GM23338 (cell line): ENCODE data around the gene DNAJC10. TPM values are rescaled to one million over a fixed set of nuclear protein-coding genes. Genes with fewer than 3 reads are reported as not detected.

Source experiments
- ATAC-seq: fragments of 200-7000 bp; cut with Tn5 transposase; 3 replicates; pipeline ENCODE4 v1.9.1; 2020
- DNase-seq: peaks from one replicate; pipeline ENCODE4 v3.0.0-alpha.2; 2015; ENCODE audit warnings: low spot score
- H2AFZ ChIP-seq: fragments of 200-600 bp; sonication (generic); 2 replicates; pipeline ENCODE4 v1.8.0; 2016; ENCODE audit warnings: antibody characterized with exemption, mild to moderate bottlenecking, moderate library complexity
- H3F3A ChIP-seq: fragments of 200-600 bp; sonication (generic); replicated peaks from 2 replicates; pipeline ENCODE4 v1.8.0; 2017; ENCODE audit warnings: antibody characterized with exemption, mixed run types, low read depth
- H3K27ac ChIP-seq: fragments of 200-600 bp; sonication (generic); 2 replicates; pipeline ENCODE4 v1.6.1; 2016; ENCODE audit warnings: low read depth
- H3K27me3 ChIP-seq: fragments of 200-600 bp; sonication (generic); 2 replicates; pipeline ENCODE4 v1.8.0; 2016; ENCODE audit warnings: mild to moderate bottlenecking, mixed run types, moderate library complexity; ENCODE audit not compliant: insufficient read depth
- H3K36me3 ChIP-seq: fragments of 200-600 bp; sonication (generic); 2 replicates; pipeline ENCODE4 v1.8.0; 2016; ENCODE audit warnings: mild to moderate bottlenecking; ENCODE audit not compliant: insufficient read depth
- H3K4me1 ChIP-seq: fragments of 200-600 bp; sonication (generic); 2 replicates; pipeline ENCODE4 v1.8.0; 2016; ENCODE audit warnings: mild to moderate bottlenecking, moderate library complexity; ENCODE audit not compliant: insufficient read depth
- H3K4me2 ChIP-seq: fragments of 200-600 bp; sonication (generic); 2 replicates; pipeline ENCODE4 v1.7.1; 2017; ENCODE audit warnings: mixed run types
- H3K4me3 ChIP-seq: fragments of 200-600 bp; sonication (generic); 2 replicates; pipeline ENCODE4 v1.6.1; 2016; ENCODE audit warnings: mixed run types
- H3K79me2 ChIP-seq: fragments of 200-600 bp; sonication (generic); replicated peaks from 2 replicates; pipeline ENCODE4 v1.8.0; 2017; ENCODE audit warnings: mild to moderate bottlenecking; ENCODE audit not compliant: insufficient read depth
- H3K9me2 ChIP-seq: fragments of 200-600 bp; sonication (generic); 2 replicates; pipeline ENCODE4 v1.8.0; 2017; ENCODE audit not compliant: insufficient read depth
- H4K20me1 ChIP-seq: fragments of 200-600 bp; sonication (generic); replicated peaks from 2 replicates; pipeline ENCODE4 v1.8.0; 2017; ENCODE audit warnings: mild to moderate bottlenecking; ENCODE audit not compliant: insufficient read depth
- H3K27ac Mint-ChIP-seq: 2 replicates; pipeline ENCODE4 v1.8.0; 2020; ENCODE audit warnings: inconsistent platforms, mild to moderate bottlenecking, moderate library complexity, mixed read lengths
- H3K27me3 Mint-ChIP-seq: 3 replicates; pipeline ENCODE4 v1.8.0; 2022; ENCODE audit warnings: low read depth, mild to moderate bottlenecking, moderate library complexity, mixed read lengths, inconsistent platforms; ENCODE audit not compliant: insufficient read depth, poor library complexity
- H3K36me3 Mint-ChIP-seq: 3 replicates; pipeline ENCODE4 v1.8.0; 2021; ENCODE audit warnings: low read depth, mild to moderate bottlenecking, inconsistent platforms, moderate library complexity, mixed read lengths
- H3K4me1 Mint-ChIP-seq: 3 replicates; pipeline ENCODE4 v1.8.0; 2020; ENCODE audit warnings: mild to moderate bottlenecking, inconsistent platforms, mixed read lengths
- H3K4me3 Mint-ChIP-seq: 3 replicates; pipeline ENCODE4 v1.8.0; 2021; ENCODE audit warnings: moderate library complexity, mild to moderate bottlenecking, inconsistent platforms, mixed read lengths
- H3K9me3 Mint-ChIP-seq: 3 replicates; pipeline ENCODE4 v1.8.0; 2020; ENCODE audit warnings: moderate library complexity, mild to moderate bottlenecking, inconsistent platforms, mixed read lengths
- CREB1 ChIP-seq: fragments of 250-450 bp; sonication (Bioruptor Pico); IDR thresholded peaks from 2 replicates; pipeline ENCODE4 v1.5.0; 2020; ENCODE audit warnings: low read depth, mild to moderate bottlenecking, moderate library complexity
- ETS1 ChIP-seq: IDR thresholded peaks from 2 replicates; pipeline ENCODE4 v1.6.1; 2016; ENCODE audit warnings: antibody characterized with exemption
- EZH2 ChIP-seq: fragments of 200-600 bp; sonication (generic); IDR thresholded peaks from one replicate; pipeline ENCODE4 v1.8.0; 2017; ENCODE audit warnings: antibody characterized with exemption, mild to moderate bottlenecking, low read depth; ENCODE audit not compliant: unreplicated experiment
- EZH2phosphoT487 ChIP-seq: fragments of 200-600 bp; sonication (generic); IDR thresholded peaks from one replicate; pipeline ENCODE4 v1.8.1; 2018; ENCODE audit warnings: antibody characterized with exemption; ENCODE audit not compliant: unreplicated experiment
- JUNB ChIP-seq: IDR thresholded peaks from one replicate; pipeline ENCODE4 v1.6.1; 2016; ENCODE audit warnings: antibody characterized with exemption; ENCODE audit not compliant: unreplicated experiment
- NANOG ChIP-seq: IDR thresholded peaks from 2 replicates; pipeline ENCODE4 v1.6.1; 2016; ENCODE audit warnings: antibody characterized with exemption, borderline replicate concordance
- POLR2AphosphoS5 ChIP-seq: IDR thresholded peaks from 2 replicates; pipeline ENCODE4 v1.6.1; 2016; ENCODE audit warnings: antibody characterized with exemption, low read depth
- STAT1 ChIP-seq: IDR thresholded peaks from one replicate; pipeline ENCODE4 v1.6.1; 2016; ENCODE audit warnings: antibody characterized with exemption; ENCODE audit not compliant: unreplicated experiment
- ZNF114 ChIP-seq: fragments of 250-450 bp; sonication (Bioruptor Pico); IDR thresholded peaks from 2 replicates; pipeline ENCODE4 v1.5.0; 2020; ENCODE audit warnings: mild to moderate bottlenecking, moderate library complexity
- ZNF331 ChIP-seq: fragments of 250-450 bp; sonication (Bioruptor Pico); IDR thresholded peaks from 2 replicates; pipeline ENCODE4 v1.5.0; 2020; ENCODE audit warnings: low read depth, mild to moderate bottlenecking, moderate library complexity
- ZNF462 ChIP-seq: fragments of 250-450 bp; sonication (Bioruptor Pico); IDR thresholded peaks from 2 replicates; pipeline ENCODE4 v1.5.0; 2020; ENCODE audit warnings: mild to moderate bottlenecking, moderate library complexity
- polyA plus RNA-seq: library from polyadenylated mRNA; unstranded; fragments of >200 nt; fragmentation: Nextera tagmentation; extraction: Ambion mirVana; gene quantifications from 2 replicates; pipeline ENCODE4 v1.2.1, GENCODE V29; 2016
- total RNA-seq: library from RNA; depleted of rRNA; stranded (reverse); fragments of >200 nt; shearing (Covaris generic); gene quantifications from 2 replicates; pipeline ENCODE4 v1.2.3, GENCODE V29; 2014
- TF ChIP-seq, protein P1 (sequence below): IDR thresholded peaks from one replicate; pipeline ENCODE4 v1.6.1; 2018; ENCODE audit warnings: antibody characterized with exemption; ENCODE audit not compliant: unreplicated experiment

The DNAJC10 gene
- total and polyA plus RNA-seq, 2 experiments from 2014 or later, result 41.9 to 83.1 TPM

DNA sequence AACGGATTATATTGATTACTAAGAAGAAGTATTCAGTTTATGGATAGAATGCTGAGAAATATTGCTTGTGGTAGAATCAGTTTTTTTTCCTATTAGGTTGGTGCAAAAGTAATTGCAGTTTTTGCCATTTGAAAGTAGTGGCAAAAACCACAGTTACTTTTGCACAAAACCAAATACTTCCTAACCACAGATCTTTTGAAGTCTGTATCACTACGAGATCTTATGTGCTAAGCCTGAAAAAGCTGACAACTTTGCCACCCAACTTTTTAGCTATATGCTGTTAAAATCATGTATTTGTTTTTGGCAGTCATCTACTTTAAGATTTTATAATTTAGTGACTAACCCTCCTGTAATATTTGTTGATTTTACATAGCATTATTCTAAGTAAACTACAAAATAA lies 24.6 kb downstream of the DNAJC10 start (continued):
- no peak for TF ChIP-seq ZNF462 (CRISPR knock-in tag)

DNA sequence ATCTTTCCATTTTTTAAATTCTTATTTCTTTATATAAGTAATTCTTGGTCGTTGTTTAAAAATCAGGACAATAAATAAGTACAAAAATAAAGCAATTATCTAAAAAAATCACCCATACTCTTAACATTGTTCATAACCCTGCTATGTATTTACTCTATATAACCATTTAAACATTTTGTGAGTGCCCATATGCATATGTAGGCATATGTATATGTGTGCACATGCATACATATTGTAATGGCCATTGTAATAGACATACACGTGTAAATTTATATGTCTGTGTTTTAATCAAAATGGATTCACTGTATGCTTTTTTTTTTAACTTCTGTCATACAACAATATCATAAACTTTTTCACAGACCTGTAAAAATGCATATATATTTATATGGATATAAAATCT lies 25.6 kb downstream of the DNAJC10 start:
- no peaks in the 10 kb centered on the region for H3K27me3 Mint-ChIP-seq
- no peaks in the 10 kb centered on the region for H3F3A ChIP-seq
- peaks cover 73% of the 10 kb centered on the region for H3K36me3 Mint-ChIP-seq
- H3K27ac Mint-ChIP-seq, result no peak overlapping the region
- H3K27ac ChIP-seq, result no peak overlapping the region
- H3K36me3 ChIP-seq, result peaks cover 56% of the 10 kb centered on the region
- H3K9me3 Mint-ChIP-seq, result peaks cover 7% of the 10 kb centered on the region; the same call in 2 of the 3 replicates
- no peaks in the 10 kb centered on the region for H3K4me1 ChIP-seq
- no peaks in the 10 kb centered on the region for H4K20me1 ChIP-seq
- DNase-seq (no peak), ATAC-seq (no peak)
- no peak overlapping the region for H3K4me2 ChIP-seq
- no peak overlapping the region for H3K4me3 Mint-ChIP-seq
- no peaks in the 10 kb centered on the region for H3K79me2 ChIP-seq
- no peak overlapping the region for H3K4me3 ChIP-seq
- no peaks in the 10 kb centered on the region for H3K27me3 ChIP-seq
- TF ChIP-seq EZH2phosphoT487 (no peak), STAT1 (no peak), NANOG (no peak), ZNF331 (no peak), EZH2 (no peak), POLR2AphosphoS5 (no peak), JUNB (no peak), CREB1 (CRISPR knock-in tag) (no peak), ETS1 (no peak), ZNF114 (CRISPR knock-in tag) (no peak)
- TF ChIP-seq, protein P1, sequence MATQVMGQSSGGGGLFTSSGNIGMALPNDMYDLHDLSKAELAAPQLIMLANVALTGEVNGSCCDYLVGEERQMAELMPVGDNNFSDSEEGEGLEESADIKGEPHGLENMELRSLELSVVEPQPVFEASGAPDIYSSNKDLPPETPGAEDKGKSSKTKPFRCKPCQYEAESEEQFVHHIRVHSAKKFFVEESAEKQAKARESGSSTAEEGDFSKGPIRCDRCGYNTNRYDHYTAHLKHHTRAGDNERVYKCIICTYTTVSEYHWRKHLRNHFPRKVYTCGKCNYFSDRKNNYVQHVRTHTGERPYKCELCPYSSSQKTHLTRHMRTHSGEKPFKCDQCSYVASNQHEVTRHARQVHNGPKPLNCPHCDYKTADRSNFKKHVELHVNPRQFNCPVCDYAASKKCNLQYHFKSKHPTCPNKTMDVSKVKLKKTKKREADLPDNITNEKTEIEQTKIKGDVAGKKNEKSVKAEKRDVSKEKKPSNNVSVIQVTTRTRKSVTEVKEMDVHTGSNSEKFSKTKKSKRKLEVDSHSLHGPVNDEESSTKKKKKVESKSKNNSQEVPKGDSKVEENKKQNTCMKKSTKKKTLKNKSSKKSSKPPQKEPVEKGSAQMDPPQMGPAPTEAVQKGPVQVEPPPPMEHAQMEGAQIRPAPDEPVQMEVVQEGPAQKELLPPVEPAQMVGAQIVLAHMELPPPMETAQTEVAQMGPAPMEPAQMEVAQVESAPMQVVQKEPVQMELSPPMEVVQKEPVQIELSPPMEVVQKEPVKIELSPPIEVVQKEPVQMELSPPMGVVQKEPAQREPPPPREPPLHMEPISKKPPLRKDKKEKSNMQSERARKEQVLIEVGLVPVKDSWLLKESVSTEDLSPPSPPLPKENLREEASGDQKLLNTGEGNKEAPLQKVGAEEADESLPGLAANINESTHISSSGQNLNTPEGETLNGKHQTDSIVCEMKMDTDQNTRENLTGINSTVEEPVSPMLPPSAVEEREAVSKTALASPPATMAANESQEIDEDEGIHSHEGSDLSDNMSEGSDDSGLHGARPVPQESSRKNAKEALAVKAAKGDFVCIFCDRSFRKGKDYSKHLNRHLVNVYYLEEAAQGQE, result no peak
- H3K4me1 Mint-ChIP-seq, result no peaks in the 10 kb centered on the region
- H3K9me2 ChIP-seq, result no peaks in the 10 kb centered on the region
- H2AFZ ChIP-seq, result no peak overlapping the region
